MM.1S (cell line): ENCODE data around the gene KCNK16.

ENCODE experiments used
- DNase-seq: peaks from one replicate; pipeline ENCODE4 v3.0.0-alpha.2; 2015
- H2AFZ ChIP-seq: fragments of 300-600 bp; sonication (generic); 2 replicates; pipeline ENCODE4 v1.6.0; 2016; ENCODE audit warnings: antibody characterized with exemption, low read length
- H3F3A ChIP-seq: fragments of 300-600 bp; sonication (generic); 2 replicates; pipeline ENCODE4 v1.6.1; 2016; ENCODE audit warnings: mild to moderate bottlenecking, antibody characterized with exemption, low read length, moderate library complexity, mixed read lengths; ENCODE audit not compliant: insufficient read depth
- H3K27ac ChIP-seq: fragments of 300-600 bp; sonication (generic); 2 replicates; pipeline ENCODE4 v1.5.1; 2016; ENCODE audit warnings: mild to moderate bottlenecking, low read length
- H3K27me3 ChIP-seq: fragments of 300-600 bp; sonication (generic); replicated peaks from 2 replicates; pipeline ENCODE4 v1.6.0; 2016; ENCODE audit warnings: low read length; ENCODE audit not compliant: insufficient read depth
- H3K36me3 ChIP-seq: fragments of 300-600 bp; sonication (generic); replicated peaks from 2 replicates; pipeline ENCODE4 v1.6.1; 2016; ENCODE audit warnings: mild to moderate bottlenecking, low read length, mixed read lengths; ENCODE audit not compliant: insufficient read depth
- H3K4me1 ChIP-seq: fragments of 300-600 bp; sonication (generic); 2 replicates; pipeline ENCODE4 v1.6.1; 2016; ENCODE audit warnings: low read length, mixed read lengths
- H3K4me2 ChIP-seq: fragments of 300-600 bp; sonication (generic); 2 replicates; pipeline ENCODE4 v1.6.0; 2016; ENCODE audit warnings: low read depth, low read length
- H3K4me3 ChIP-seq: fragments of 300-600 bp; sonication (generic); 2 replicates; pipeline ENCODE4 v1.5.1; 2016; ENCODE audit warnings: low read length, mixed read lengths
- H3K79me2 ChIP-seq: fragments of 300-600 bp; sonication (generic); 2 replicates; pipeline ENCODE4 v1.6.1; 2016; ENCODE audit warnings: mixed run types, low read length, mixed read lengths
- H3K9ac ChIP-seq: fragments of 300-600 bp; sonication (generic); 2 replicates; pipeline ENCODE4 v1.6.1; 2016; ENCODE audit warnings: low read length, mixed read lengths
- H3K9me2 ChIP-seq: fragments of 300-600 bp; sonication (generic); replicated peaks from 2 replicates; pipeline ENCODE4 v1.6.1; 2016; ENCODE audit warnings: mild to moderate bottlenecking, low read length, mixed read lengths; ENCODE audit not compliant: insufficient read depth
- H3K9me3 ChIP-seq: fragments of 300-600 bp; sonication (generic); replicated peaks from 2 replicates; pipeline ENCODE4 v1.6.1; 2016; ENCODE audit warnings: mild to moderate bottlenecking, low read length, mixed read lengths; ENCODE audit not compliant: insufficient read depth
- H4K20me1 ChIP-seq: fragments of 300-600 bp; sonication (generic); 2 replicates; pipeline ENCODE4 v1.6.1; 2016; ENCODE audit warnings: mild to moderate bottlenecking, low read length, moderate library complexity, mixed read lengths; ENCODE audit not compliant: insufficient read depth
- CTCF ChIP-seq: fragments of 300-600 bp; sonication (generic); IDR thresholded peaks from 2 replicates; pipeline ENCODE4 v1.5.1; 2016; ENCODE audit warnings: antibody characterized with exemption, low read length, mixed read lengths
- EZH2 ChIP-seq: fragments of 300-600 bp; sonication (generic); optimal IDR thresholded peaks from 2 replicates; pipeline ENCODE3; 2017; ENCODE audit warnings: low read depth, mild to moderate bottlenecking, antibody characterized with exemption, low read length, mixed read lengths
- EZH2phosphoT487 ChIP-seq: fragments of 300-600 bp; sonication (generic); IDR thresholded peaks from 2 replicates; pipeline ENCODE4 v1.6.1; 2018; ENCODE audit warnings: antibody characterized with exemption, low read length

KCNK16 gene

GRCh38 chr6:39279539-39279938, 43.0 kb downstream of the KCNK16 start:
- DNase-seq, result no peak
- no peaks in the 10 kb centered on the region for H3K9me2 ChIP-seq
- no peak overlapping the region for H3K9ac ChIP-seq
- no peaks in the 10 kb centered on the region for H3K27me3 ChIP-seq
- no peaks in the 10 kb centered on the region for H3K79me2 ChIP-seq
- no peaks in the 10 kb centered on the region for H3K9me3 ChIP-seq
- no peaks in the 10 kb centered on the region for H4K20me1 ChIP-seq
- no peak overlapping the region for H2AFZ ChIP-seq
- no peaks in the 10 kb centered on the region for H3F3A ChIP-seq
- no peak overlapping the region for H3K4me2 ChIP-seq
- TF ChIP-seq EZH2 (no peak), CTCF (no peak), EZH2phosphoT487 (no peak)
- H3K36me3 ChIP-seq, result no peaks in the 10 kb centered on the region
- no peak overlapping the region for H3K4me3 ChIP-seq
- no peaks in the 10 kb centered on the region for H3K4me1 ChIP-seq
- no peak overlapping the region for H3K27ac ChIP-seq

- no peaks in the 10 kb centered on the region for H3K27me3 ChIP-seq
- H3K79me2 ChIP-seq, result no peaks in the 10 kb centered on the region
- H3F3A ChIP-seq, result no peaks in the 10 kb centered on the region
- no peak overlapping the region for H3K9ac ChIP-seq
- no peaks in the 10 kb centered on the region for H4K20me1 ChIP-seq
- no peak for DNase-seq
- no peak overlapping the region for H3K27ac ChIP-seq
- H3K36me3 ChIP-seq, result no peaks in the 10 kb centered on the region
- H3K4me3 ChIP-seq, result no peak overlapping the region
- TF ChIP-seq CTCF, result no peak
- no peaks in the 10 kb centered on the region for H3K9me3 ChIP-seq
- H3K4me2 ChIP-seq, result no peak overlapping the region
- H3K4me1 ChIP-seq, result no peaks in the 10 kb centered on the region
- no peak overlapping the region for H2AFZ ChIP-seq
- no peaks in the 10 kb centered on the region for H3K9me2 ChIP-seq
Observed at GRCh38 chr6:39276379-39276995, 46.0 kb downstream of the KCNK16 start.

GRCh38 chr6:39274903-39275302, 47.6 kb downstream of the KCNK16 start:
- TF ChIP-seq EZH2 (no peak), EZH2phosphoT487 (no peak), CTCF (no peak)
- Histone ChIP-seq H3K79me2 (no peaks in the 10 kb centered on the region), H3K27ac (no peak overlapping the region), H3K9ac (no peak overlapping the region), H3F3A (no peaks in the 10 kb centered on the region), H3K36me3 (no peaks in the 10 kb centered on the region), H3K27me3 (no peaks in the 10 kb centered on the region), H3K9me2 (no peaks in the 10 kb centered on the region), H4K20me1 (no peaks in the 10 kb centered on the region), H2AFZ (no peak overlapping the region), H3K9me3 (no peaks in the 10 kb centered on the region), H3K4me1 (no peaks in the 10 kb centered on the region), H3K4me2 (no peak overlapping the region), H3K4me3 (no peak overlapping the region)
- DNase-seq, result no peak
